ENCODE data around the gene FAM120B. TPM values are rescaled to one million over a fixed set of nuclear protein-coding genes. Genes with fewer than 3 reads are reported as not detected.

FAM120B gene
- total RNA-seq, 4 donors from 2014 or later: 24.6 to 40.3 (median 31.9) TPM

DNA sequence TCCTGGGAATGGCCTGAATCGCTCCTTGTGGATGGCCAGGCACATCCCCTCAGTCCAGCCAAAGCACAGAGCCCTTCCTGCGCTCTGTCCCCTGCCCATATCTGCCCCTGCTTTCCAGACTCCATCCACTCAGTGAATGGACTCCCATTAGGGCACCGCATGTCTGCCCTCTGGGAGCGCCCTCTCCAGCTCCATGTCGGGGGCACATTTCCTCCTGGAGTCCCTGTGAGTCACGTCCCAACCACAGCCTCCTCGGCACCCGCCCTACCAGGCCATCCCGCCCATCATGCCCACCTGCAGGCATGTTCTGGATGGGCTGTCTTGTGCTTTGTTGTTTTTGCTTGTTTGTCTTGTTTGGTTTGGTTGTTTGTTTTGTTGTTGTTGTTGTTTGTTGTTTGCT, 149.8 kb downstream of the FAM120B start:
- H3K27ac ChIP-seq: no peak overlapping the region
- TF ChIP-seq EP300 (IDR thresholded peaks at IDR 0.05) (no peak), POLR2AphosphoS5 (IDR thresholded peaks at IDR 0.05) (no peak), POLR2A (IDR thresholded peaks at IDR 0.05) (no peak)
- TF ChIP-seq, protein P1, sequence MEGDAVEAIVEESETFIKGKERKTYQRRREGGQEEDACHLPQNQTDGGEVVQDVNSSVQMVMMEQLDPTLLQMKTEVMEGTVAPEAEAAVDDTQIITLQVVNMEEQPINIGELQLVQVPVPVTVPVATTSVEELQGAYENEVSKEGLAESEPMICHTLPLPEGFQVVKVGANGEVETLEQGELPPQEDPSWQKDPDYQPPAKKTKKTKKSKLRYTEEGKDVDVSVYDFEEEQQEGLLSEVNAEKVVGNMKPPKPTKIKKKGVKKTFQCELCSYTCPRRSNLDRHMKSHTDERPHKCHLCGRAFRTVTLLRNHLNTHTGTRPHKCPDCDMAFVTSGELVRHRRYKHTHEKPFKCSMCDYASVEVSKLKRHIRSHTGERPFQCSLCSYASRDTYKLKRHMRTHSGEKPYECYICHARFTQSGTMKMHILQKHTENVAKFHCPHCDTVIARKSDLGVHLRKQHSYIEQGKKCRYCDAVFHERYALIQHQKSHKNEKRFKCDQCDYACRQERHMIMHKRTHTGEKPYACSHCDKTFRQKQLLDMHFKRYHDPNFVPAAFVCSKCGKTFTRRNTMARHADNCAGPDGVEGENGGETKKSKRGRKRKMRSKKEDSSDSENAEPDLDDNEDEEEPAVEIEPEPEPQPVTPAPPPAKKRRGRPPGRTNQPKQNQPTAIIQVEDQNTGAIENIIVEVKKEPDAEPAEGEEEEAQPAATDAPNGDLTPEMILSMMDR (IDR thresholded peaks at IDR 0.05): no peak
- no peak for ATAC-seq
- H3K36me3 ChIP-seq: no peaks in the 10 kb centered on the region
- peaks cover 18% of the 10 kb centered on the region for H3K27me3 ChIP-seq
- WGBS, 2 donors (ENCODE audit: low coverage in 1 of 2): 80 to 89% methylated on average over 4 to 6 of the region's 9 CpGs
- no peak overlapping the region for H3K4me3 ChIP-seq
- H3K4me1 ChIP-seq: peaks cover 0 to 4% (median 0%) of the 10 kb centered on the region in 3 donors
- H3K9me3 ChIP-seq: no peaks in the 10 kb centered on the region

Small RNA genes within 50 kb of the gene (small RNA-seq; reads per million reads assigned to genes)
- gene MIR4644: 0 reads per million in 4 donors

Other genes with a start within 250 kb of the FAM120B start
- gene DLL1, start 15.7 kb upstream of the FAM120B start, total RNA-seq: 10 to 100 TPM in 1 of 4 donors, 1 to 10 TPM in 3; 5.3 to 11.8 (median 6.5) TPM
- gene PSMB1, start 246.5 kb downstream of the FAM120B start, total RNA-seq: 100 to 1,000 TPM; 213 to 271 (median 237) TPM
- 10 to 100 TPM; 12.1 to 21.8 (median 14.8) TPM for gene TBP, start 247.6 kb downstream of the FAM120B start, total RNA-seq

All from gastroesophageal sphincter (tissue), 4 donors.